ENCODE data around the gene CERS6. TPM values are rescaled to one million over a fixed set of nuclear protein-coding genes. Genes with fewer than 3 reads are reported as not detected.

Gene CERS6
- total RNA-seq, 1 donor from 2014 or later = 17.7 TPM

GRCh38 chr2:168781191-168781817, 325.2 kb downstream of the CERS6 start:
- Histone ChIP-seq H3K4me3 (ENCODE audit: low read depth, low read length) (no peak overlapping the region), H3K27me3 (ENCODE audit: control insufficient read depth, insufficient read depth, low read length) (no peaks in the 10 kb centered on the region), H3K36me3 (ENCODE audit: control insufficient read depth, insufficient read depth, low read length) (no peaks in the 10 kb centered on the region)
- no peak for DNase-seq (ENCODE audit: low read depth)
- no peak for TF ChIP-seq CTCF (IDR thresholded peaks at IDR 0.05; ENCODE audit: insufficient read depth, low read length, poor library complexity, severe bottlenecking)

GRCh38 chr2:168782271-168782670, 326.2 kb downstream of the CERS6 start:
- no peaks in the 10 kb centered on the region for H3K27me3 ChIP-seq (ENCODE audit: control insufficient read depth, insufficient read depth, low read length)
- no peak for TF ChIP-seq CTCF (IDR thresholded peaks at IDR 0.05; ENCODE audit: insufficient read depth, low read length, poor library complexity, severe bottlenecking)
- H3K4me3 ChIP-seq (ENCODE audit: low read depth, low read length) = no peak overlapping the region
- H3K36me3 ChIP-seq (ENCODE audit: control insufficient read depth, insufficient read depth, low read length) = no peaks in the 10 kb centered on the region
- DNase-seq (ENCODE audit: low read depth) = no peak

- no peaks in the 10 kb centered on the region for H3K36me3 ChIP-seq (ENCODE audit: control insufficient read depth, insufficient read depth, low read length)
- no peak for DNase-seq (ENCODE audit: low read depth)
- no peak overlapping the region for H3K4me3 ChIP-seq (ENCODE audit: low read depth, low read length)
- TF ChIP-seq CTCF (IDR thresholded peaks at IDR 0.05; ENCODE audit: insufficient read depth, low read length, poor library complexity, severe bottlenecking) = no peak
- no peaks in the 10 kb centered on the region for H3K27me3 ChIP-seq (ENCODE audit: control insufficient read depth, insufficient read depth, low read length)
These were observed 328.9 kb downstream of the CERS6 start for GRCh38 chr2:168784993-168785392.

- Histone ChIP-seq H3K4me3 (ENCODE audit: low read depth, low read length) (no peak overlapping the region), H3K27me3 (ENCODE audit: control insufficient read depth, insufficient read depth, low read length) (no peaks in the 10 kb centered on the region), H3K36me3 (ENCODE audit: control insufficient read depth, insufficient read depth, low read length) (no peaks in the 10 kb centered on the region)
- TF ChIP-seq CTCF (IDR thresholded peaks at IDR 0.05; ENCODE audit: insufficient read depth, low read length, poor library complexity, severe bottlenecking) = no peak
- no peak for DNase-seq (ENCODE audit: low read depth)
These were observed 331.2 kb downstream of the CERS6 start for GRCh38 chr2:168787098-168787781.

- Histone ChIP-seq H3K36me3 (ENCODE audit: control insufficient read depth, insufficient read depth, low read length) (no peaks in the 10 kb centered on the region), H3K4me3 (ENCODE audit: low read depth, low read length) (no peak overlapping the region), H3K27me3 (ENCODE audit: control insufficient read depth, insufficient read depth, low read length) (no peaks in the 10 kb centered on the region)
- TF ChIP-seq CTCF (IDR thresholded peaks at IDR 0.05; ENCODE audit: insufficient read depth, low read length, poor library complexity, severe bottlenecking) = no peak
- DNase-seq (ENCODE audit: low read depth) = no peak
These were observed 331.8 kb downstream of the CERS6 start for GRCh38 chr2:168787782-168788376.
